HG03135 (cell line): ENCODE results near the gene YIPF4.
"Not testable (repeated sequence)": the region's sequence is repeated elsewhere in the genome, so short reads cannot be mapped to it uniquely, and the experiment has no call there.

ENCODE experiments used
- ATAC-seq: cut with Tn5 transposase; IDR thresholded peaks from one replicate; pipeline ENCODE4 v1.9.1; 2021; ENCODE audit warnings: mild to moderate bottlenecking, moderate library complexity; ENCODE audit not compliant: unreplicated experiment

YIPF4 gene

DNA sequence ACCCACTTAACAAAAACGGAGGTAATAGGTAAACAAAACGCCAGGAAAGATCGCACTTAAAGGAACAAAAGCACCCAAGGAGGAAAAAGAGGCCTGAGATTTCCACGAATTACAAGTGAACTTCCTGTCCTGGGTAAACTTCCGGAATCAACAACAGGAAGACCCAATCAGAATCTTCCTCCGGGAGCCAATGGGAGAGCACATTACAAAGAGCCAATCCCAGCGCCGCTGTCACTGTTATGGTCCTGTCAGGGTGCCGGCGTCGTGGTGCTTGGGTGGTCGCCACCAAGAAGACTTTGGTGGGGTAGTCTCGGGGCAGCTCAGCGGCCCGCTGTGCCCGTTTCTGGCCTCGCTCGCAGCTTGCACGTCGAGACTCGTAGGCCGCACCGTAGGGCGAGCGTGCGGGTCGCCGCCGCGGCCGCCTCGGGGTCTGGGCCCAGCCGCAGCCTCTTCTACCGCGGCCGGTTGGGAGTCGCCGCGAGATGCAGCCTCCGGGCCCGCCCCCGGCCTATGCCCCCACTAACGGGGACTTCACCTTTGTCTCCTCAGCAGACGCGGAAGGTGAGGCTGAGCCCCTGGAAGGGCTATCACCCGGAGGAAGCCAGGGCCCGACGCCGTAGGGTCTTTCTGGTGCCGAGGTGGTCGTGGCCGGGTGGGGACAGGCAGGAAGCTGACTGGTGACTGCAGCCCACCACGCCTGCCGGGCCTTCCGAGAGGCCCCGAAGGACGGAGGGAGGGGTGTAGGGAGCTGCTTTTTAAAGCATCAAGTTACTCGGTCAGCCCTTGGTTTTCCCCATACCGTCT lies at the start of gene YIPF4:
TSS of gene YIPF4 (plus strand) at position 231 of the 804 bp plus-strand sequence. CDS start at position 483, 252 bp downstream.
- peak; percentile 99 for ATAC-seq

DNA sequence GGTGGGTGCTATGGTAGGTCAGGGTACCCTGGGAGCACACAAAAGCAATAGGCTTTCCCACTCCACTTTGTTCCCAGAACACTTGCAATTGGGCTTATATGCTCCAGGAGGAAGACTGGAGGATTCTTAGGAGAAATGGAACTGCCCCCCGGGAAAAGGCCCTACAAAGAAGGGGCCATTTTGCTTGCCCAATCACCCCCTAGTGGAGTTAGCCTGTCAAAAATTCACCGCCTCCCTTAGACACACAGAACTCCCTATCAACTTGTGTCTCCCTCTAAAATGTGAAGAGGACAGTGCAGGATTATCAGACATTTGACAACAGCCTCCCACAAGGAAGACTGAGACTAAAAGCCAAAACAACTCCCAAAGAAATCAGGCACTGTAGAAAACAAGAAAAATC lies 49.5 kb upstream of the YIPF4 start:
- ATAC-seq, result no peak

DNA sequence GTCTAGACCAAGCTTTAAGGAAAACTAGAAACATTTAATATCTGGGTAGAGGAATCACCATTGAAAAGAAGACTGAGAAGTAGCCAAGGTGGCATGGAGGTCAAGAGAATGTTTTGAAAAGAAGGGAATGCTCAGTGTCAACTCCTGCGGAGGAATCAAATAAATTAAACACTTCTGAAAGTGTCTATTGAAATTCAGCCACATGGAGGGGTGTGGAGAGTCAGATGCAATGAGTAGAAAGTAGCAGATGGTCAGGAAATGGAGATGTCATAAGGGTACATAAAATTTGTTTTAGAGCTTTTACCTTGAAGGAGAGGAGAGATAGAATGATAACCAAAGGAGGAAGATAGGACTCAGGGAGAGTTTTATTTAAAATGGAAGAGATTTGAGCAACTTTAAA lies 48.1 kb upstream of the YIPF4 start:
- no peak for ATAC-seq

- ATAC-seq, result no peak
Measured at GRCh38 chr2:32231959-32232358, 45.7 kb upstream of the YIPF4 start.

- ATAC-seq, result no peak
Measured at GRCh38 chr2:32235315-32235714, 42.4 kb upstream of the YIPF4 start.

DNA sequence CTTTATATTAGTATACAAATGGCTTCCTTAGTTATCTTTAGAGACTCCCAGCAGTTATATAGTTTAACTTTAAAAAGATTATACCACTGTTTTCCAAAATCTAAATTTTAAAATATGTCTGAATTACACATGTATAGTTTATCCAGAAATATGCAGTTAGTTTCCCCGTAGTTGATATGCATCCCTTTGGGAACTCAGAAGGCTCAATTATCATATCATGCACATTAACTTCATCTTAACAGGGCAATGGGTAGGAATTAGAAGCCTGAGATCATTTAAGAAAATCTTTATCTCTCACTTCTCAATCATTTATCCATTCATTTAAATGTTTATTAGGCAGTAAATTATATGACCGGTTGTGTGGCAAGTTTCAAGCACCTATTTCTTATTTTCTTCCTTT lies 40.2 kb upstream of the YIPF4 start:
- ATAC-seq, result no peak

- ATAC-seq, result no peak
Measured at GRCh38 chr2:32237996-32238395, 39.7 kb upstream of the YIPF4 start.

DNA sequence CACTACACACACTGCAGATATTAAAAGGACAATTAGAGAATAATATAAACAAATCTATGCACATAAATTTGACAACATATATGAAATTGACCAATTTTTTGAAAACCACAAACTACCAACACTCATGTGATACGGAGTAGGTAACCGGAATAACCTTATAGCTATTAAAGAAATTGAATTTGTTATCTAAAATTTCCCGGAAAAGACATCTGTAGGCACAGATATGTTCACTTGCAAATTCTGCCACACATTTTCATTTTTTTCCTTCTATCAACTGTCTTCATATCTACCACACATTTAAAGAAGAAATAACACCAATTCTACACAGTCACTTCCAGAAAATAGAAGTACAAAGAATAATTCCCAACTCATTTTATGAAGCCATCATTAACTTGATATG lies 35.4 kb upstream of the YIPF4 start:
- ATAC-seq, result no peak

- no peak for ATAC-seq
Measured at GRCh38 chr2:32246911-32247310, 30.8 kb upstream of the YIPF4 start.

GRCh38 chr2:32248299-32248698 lies 29.4 kb upstream of the YIPF4 start:
- ATAC-seq, result no peak

- no peak for ATAC-seq
Measured at GRCh38 chr2:32249731-32250236, 27.9 kb upstream of the YIPF4 start.

DNA sequence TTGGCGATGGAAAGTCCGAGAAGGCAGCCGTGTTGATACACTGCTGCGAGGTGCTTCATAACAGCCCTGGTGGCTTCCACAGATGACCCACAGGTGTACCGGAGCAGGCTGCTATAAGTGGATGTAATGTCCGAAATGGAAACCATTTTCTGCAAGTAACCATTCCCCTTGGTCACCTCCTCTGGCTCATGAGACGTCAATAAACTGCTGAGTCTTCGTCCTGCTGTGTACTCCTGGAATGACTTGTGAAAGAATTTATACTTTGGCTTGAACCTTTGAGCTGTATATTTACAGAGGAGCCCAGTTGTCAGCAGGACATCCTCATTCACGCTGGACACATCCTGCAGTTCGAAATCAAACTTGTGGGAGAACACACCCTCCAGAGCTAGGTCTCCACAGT lies 27.4 kb upstream of the YIPF4 start:
- no peak for ATAC-seq

GRCh38 chr2:32258242-32258641 lies 19.5 kb upstream of the YIPF4 start:
- ATAC-seq, result no peak

DNA sequence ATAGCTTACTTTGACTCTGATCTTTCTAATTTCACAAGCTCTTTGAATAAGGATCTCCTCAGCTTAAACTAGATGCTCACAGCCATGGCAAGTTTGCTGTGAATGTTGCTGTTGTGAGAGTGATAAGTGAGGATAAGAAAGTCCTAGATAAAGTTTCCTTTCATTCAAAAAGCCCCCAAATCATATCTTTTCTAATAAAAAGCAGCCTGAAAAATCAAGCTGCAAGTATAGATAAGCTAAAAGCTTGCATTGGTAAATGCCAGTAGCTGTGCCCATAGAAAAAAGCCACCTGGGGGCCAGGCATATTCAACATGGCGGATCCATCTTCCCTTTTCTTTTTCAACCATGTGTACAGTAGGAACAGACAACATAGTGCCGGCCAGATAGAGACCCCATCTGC lies 17.3 kb upstream of the YIPF4 start:
- ATAC-seq, result no peak

DNA sequence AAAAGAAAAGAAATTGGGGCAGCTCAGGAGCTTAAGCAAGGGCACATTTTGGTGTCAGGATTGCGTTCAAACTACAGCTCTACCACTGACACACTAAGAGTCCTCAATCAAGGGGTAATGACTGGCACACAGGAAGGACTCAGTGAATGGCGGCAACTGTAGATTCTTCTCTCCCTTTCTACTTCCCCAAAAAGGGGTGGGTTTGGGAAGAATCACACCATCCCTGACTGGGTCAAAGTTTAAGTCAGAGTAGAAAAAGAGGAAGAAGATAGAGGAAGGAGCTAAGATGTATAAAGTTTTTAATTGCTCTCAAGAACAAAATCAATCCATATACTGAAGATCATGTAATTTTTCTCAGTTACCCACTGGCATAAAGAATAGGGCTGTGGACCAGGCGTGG lies 15.6 kb upstream of the YIPF4 start:
- no peak for ATAC-seq

DNA sequence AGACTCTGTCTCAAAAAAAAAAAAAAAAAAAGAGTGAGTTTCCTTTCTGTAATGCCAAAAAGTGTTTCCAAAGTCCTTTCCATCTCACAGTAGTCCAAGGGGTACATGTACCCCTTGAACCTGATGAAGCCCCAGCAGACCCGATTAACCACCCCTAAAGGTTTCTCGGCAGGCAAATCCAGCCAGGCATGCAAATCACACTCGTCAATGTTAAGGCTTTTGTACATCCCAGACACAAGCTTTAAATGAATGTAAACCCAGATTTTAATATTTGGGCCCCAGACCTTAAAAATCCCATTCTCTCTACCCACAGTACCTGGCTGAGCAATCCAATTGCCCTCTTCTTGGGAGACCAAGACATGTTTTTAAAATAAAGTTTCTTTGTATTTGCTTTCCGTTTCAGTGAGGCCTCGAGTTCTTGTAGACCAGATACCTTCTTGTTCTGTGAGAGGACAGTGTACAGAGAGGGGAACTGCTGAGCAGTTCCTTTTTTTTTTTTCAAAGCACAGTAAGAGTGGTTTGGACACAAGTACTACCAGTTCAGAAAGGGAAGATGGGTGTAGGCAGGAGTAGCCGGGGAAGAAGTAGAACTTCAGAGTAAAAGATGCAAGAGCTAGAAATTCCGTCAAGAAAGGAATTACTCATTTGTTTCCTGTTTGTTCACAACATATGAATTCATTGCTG lies 13.1 kb upstream of the YIPF4 start, which contains the start of gene NLRC4:
TSS of gene NLRC4 (minus strand) at position 465 of the 684 bp plus-strand sequence. CDS start 8,111 bp downstream, outside the sequence.
- peak; percentile 88 for ATAC-seq

DNA sequence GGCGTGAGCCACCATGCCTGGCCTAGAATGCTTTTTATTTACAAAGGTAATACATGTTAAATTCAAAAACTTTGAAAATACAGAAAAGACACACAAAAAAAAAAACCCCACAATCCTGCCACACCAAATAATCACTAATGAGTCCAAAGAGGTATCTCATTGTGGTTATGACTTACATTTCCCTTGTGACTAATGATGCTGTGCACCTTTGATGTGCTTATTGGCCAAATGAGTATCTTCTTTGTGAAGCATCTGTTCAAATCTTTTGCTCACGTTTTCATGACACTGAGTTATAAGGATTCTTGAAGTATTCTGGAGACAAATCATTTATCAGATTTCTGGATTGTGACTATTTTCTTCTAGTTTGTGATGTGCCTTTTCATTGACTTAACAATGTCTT lies 6.6 kb upstream of the YIPF4 start:
- ATAC-seq, result no peak

DNA sequence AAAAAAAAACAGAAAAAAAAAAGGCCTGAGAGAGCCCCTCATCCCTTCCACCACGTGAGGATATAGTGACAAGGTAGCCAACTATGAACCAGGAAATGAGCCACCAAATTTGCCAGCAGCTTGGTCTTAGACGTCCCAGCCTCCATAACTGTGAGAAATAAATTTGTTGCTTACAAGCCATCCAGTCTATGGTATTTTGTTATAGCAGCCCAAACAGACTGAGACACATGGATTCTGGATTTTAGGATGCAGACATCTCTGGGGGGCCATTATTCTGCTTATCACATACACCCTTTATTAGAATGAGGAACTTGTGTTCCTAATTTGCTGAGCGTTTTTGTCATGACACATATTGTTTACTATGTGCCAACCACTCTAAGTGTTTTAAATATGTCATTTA lies 5.4 kb upstream of the YIPF4 start:
- no peak for ATAC-seq

GRCh38 chr2:32274289-32274688 lies 3.4 kb upstream of the YIPF4 start:
- no peak for ATAC-seq

GRCh38 chr2:32275790-32276189 lies 1.9 kb upstream of the YIPF4 start:
- not testable (repeated sequence) for ATAC-seq

GRCh38 chr2:32277363-32277673 lies 386 bp upstream of the YIPF4 start:
- ATAC-seq, result no peak

DNA sequence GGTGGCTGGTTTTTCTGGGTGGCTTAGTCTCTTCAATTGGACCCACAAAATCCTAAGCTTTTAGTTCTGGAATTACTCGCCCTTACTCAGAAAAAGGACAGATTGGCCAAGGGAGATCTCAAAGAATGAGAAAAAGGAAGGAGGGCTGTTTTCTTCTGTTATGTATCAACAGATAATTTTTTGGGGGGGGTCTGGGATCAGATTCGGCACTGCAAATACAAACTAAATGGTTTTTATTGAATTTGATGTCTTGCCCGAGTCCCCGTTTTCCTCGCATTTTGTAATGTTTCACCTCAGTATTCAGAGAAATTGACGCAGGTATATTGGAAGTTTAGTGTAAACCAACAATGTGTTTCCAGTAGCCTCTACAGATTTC lies 762 bp downstream of the YIPF4 start:
- ATAC-seq, result no peak
